HAP-1 (cell line): Measurements from ENCODE around the gene CDKAL1.
"Not testable (repeated sequence)": the region's sequence is repeated elsewhere in the genome, so short reads cannot be mapped to it uniquely, and the experiment has no call there.

Source experiments
- DNase-seq, 2 experiments: peaks; one replicate each; pipeline ENCODE4 v3.0.0-alpha.2; 2016 to 2020; ENCODE audit warnings: low spot score in 2 of 2
- H3K27me3 ChIP-seq: fragments of 250-450 bp; sonication (Bioruptor Pico); 2 replicates; pipeline ENCODE4 v1.5.1; 2020; ENCODE audit warnings: low read depth, mild to moderate bottlenecking, moderate library complexity
- H3K36me3 ChIP-seq: fragments of 250-450 bp; sonication (Bioruptor Pico); replicated peaks from 2 replicates; pipeline ENCODE4 v1.5.1; 2020; ENCODE audit warnings: mild to moderate bottlenecking
- H3K4me1 ChIP-seq: fragments of 250-450 bp; sonication (Bioruptor Pico); 2 replicates; pipeline ENCODE4 v1.5.1; 2020; ENCODE audit warnings: mild to moderate bottlenecking
- H3K4me3 ChIP-seq: fragments of 250-450 bp; sonication (Bioruptor Pico); 2 replicates; pipeline ENCODE4 v1.5.1; 2020; ENCODE audit warnings: mild to moderate bottlenecking, moderate library complexity
- H3K9me3 ChIP-seq: fragments of 250-450 bp; sonication (Bioruptor Pico); 2 replicates; pipeline ENCODE4 v1.5.1; 2020; ENCODE audit warnings: mild to moderate bottlenecking, moderate library complexity
- in situ Hi-C: fragments of 300-500 bp; cut with MboI; formaldehyde crosslinking; loops from 3 replicates; pipeline ENCODE4 v1.14.3; 2020; ENCODE audit warnings: low sequenced_read_pairs, inconsistent platforms, mixed read lengths

The CDKAL1 gene

GRCh38 chr6:21045135-21045700 lies 511.0 kb downstream of the CDKAL1 start:
- Histone ChIP-seq H3K4me1 (no peaks in the 10 kb centered on the region; the same call in 1 of the 2 replicates), H3K27me3 (no peaks in the 10 kb centered on the region), H3K4me3 (no peak overlapping the region), H3K9me3 (no peaks in the 10 kb centered on the region), H3K36me3 (no peaks in the 10 kb centered on the region)
- DNase-seq = no peak
- in situ Hi-C loops = no loop called here

GRCh38 chr6:21046276-21046675 lies 512.0 kb downstream of the CDKAL1 start:
- DNase-seq = no peak
- H3K36me3 ChIP-seq = no peaks in the 10 kb centered on the region
- in situ Hi-C loops = no loop called here
- H3K27me3 ChIP-seq = no peaks in the 10 kb centered on the region
- H3K4me1 ChIP-seq = no peaks in the 10 kb centered on the region
- H3K4me3 ChIP-seq = no peak overlapping the region
- H3K9me3 ChIP-seq = no peaks in the 10 kb centered on the region

GRCh38 chr6:21048047-21048446 lies 513.8 kb downstream of the CDKAL1 start:
- Histone ChIP-seq H3K9me3 (no peaks in the 10 kb centered on the region), H3K27me3 (no peaks in the 10 kb centered on the region), H3K36me3 (no peaks in the 10 kb centered on the region), H3K4me1 (no peaks in the 10 kb centered on the region), H3K4me3 (no peak overlapping the region)
- DNase-seq = no peak
- in situ Hi-C loops = no loop called here

GRCh38 chr6:21049148-21049547 lies 514.9 kb downstream of the CDKAL1 start:
- in situ Hi-C loops = no loop called here
- no peak for DNase-seq
- H3K27me3 ChIP-seq = no peaks in the 10 kb centered on the region
- H3K36me3 ChIP-seq = no peaks in the 10 kb centered on the region
- H3K4me3 ChIP-seq = no peak overlapping the region
- H3K9me3 ChIP-seq = no peaks in the 10 kb centered on the region
- no peaks in the 10 kb centered on the region for H3K4me1 ChIP-seq

GRCh38 chr6:21049572-21049971 lies 515.3 kb downstream of the CDKAL1 start:
- H3K27me3 ChIP-seq = no peaks in the 10 kb centered on the region
- no peak for DNase-seq
- no peak overlapping the region for H3K4me3 ChIP-seq
- H3K36me3 ChIP-seq = no peaks in the 10 kb centered on the region
- in situ Hi-C loops = no loop called here
- H3K4me1 ChIP-seq = no peaks in the 10 kb centered on the region
- no peaks in the 10 kb centered on the region for H3K9me3 ChIP-seq

GRCh38 chr6:21050935-21051334 lies 516.7 kb downstream of the CDKAL1 start:
- Histone ChIP-seq H3K9me3 (no peaks in the 10 kb centered on the region), H3K36me3 (no peaks in the 10 kb centered on the region), H3K27me3 (no peaks in the 10 kb centered on the region), H3K4me1 (no peaks in the 10 kb centered on the region), H3K4me3 (no peak overlapping the region)
- in situ Hi-C loops = no loop called here
- no peak for DNase-seq

- no peaks in the 10 kb centered on the region for H3K36me3 ChIP-seq
- H3K4me1 ChIP-seq = no peaks in the 10 kb centered on the region
- no peak overlapping the region for H3K4me3 ChIP-seq
- H3K27me3 ChIP-seq = no peaks in the 10 kb centered on the region
- H3K9me3 ChIP-seq = no peaks in the 10 kb centered on the region
- in situ Hi-C loops = no loop called here
- no peak for DNase-seq
Observed at GRCh38 chr6:21051777-21052176, 517.5 kb downstream of the CDKAL1 start.

- H3K9me3 ChIP-seq = no peaks in the 10 kb centered on the region
- in situ Hi-C loops = no loop called here
- no peaks in the 10 kb centered on the region for H3K4me1 ChIP-seq
- no peaks in the 10 kb centered on the region for H3K36me3 ChIP-seq
- DNase-seq = no peak
- H3K4me3 ChIP-seq = no peak overlapping the region
- no peaks in the 10 kb centered on the region for H3K27me3 ChIP-seq
Observed at GRCh38 chr6:21053612-21054011, 519.4 kb downstream of the CDKAL1 start.

GRCh38 chr6:21055480-21055879 lies 521.2 kb downstream of the CDKAL1 start:
- DNase-seq, in situ Hi-C loops, H3K9me3 ChIP-seq: not testable (repeated sequence)

GRCh38 chr6:21061892-21062291 lies 527.6 kb downstream of the CDKAL1 start:
- Histone ChIP-seq H3K4me1 (no peaks in the 10 kb centered on the region), H3K36me3 (no peaks in the 10 kb centered on the region), H3K4me3 (no peak overlapping the region), H3K9me3 (peaks cover 4% of the 10 kb centered on the region; the same call in 1 of the 2 replicates), H3K27me3 (no peaks in the 10 kb centered on the region)
- DNase-seq = no peak
- in situ Hi-C loops = no loop called here

More at GRCh38 chr6:21055480-21055879, 521.2 kb downstream of the CDKAL1 start:
- H3K4me1 ChIP-seq, H3K36me3 ChIP-seq, H3K4me3 ChIP-seq, H3K27me3 ChIP-seq: not testable (repeated sequence)

GRCh38 chr6:21064756-21065340 lies 530.6 kb downstream of the CDKAL1 start:
- Histone ChIP-seq H3K27me3 (no peaks in the 10 kb centered on the region), H3K36me3 (no peaks in the 10 kb centered on the region), H3K4me1 (no peaks in the 10 kb centered on the region), H3K4me3 (no peak overlapping the region), H3K9me3 (peaks cover 4% of the 10 kb centered on the region; the same call in 1 of the 2 replicates)
- no peak for DNase-seq
- in situ Hi-C loops = no loop called here

GRCh38 chr6:21067521-21067920 lies 533.3 kb downstream of the CDKAL1 start:
- no peak overlapping the region for H3K4me3 ChIP-seq
- H3K27me3 ChIP-seq = no peaks in the 10 kb centered on the region
- H3K36me3 ChIP-seq = no peaks in the 10 kb centered on the region
- no peaks in the 10 kb centered on the region for H3K9me3 ChIP-seq
- H3K4me1 ChIP-seq = no peaks in the 10 kb centered on the region
- DNase-seq = no peak
- in situ Hi-C loops = no loop called here

- Histone ChIP-seq H3K36me3 (no peaks in the 10 kb centered on the region), H3K4me1 (no peaks in the 10 kb centered on the region), H3K27me3 (no peaks in the 10 kb centered on the region), H3K9me3 (no peaks in the 10 kb centered on the region), H3K4me3 (no peak overlapping the region)
- in situ Hi-C loops = no loop called here
- DNase-seq = no peak
Observed at GRCh38 chr6:21070620-21071019, 536.4 kb downstream of the CDKAL1 start.

- in situ Hi-C loops = no loop called here
Observed at GRCh38 chr6:21071780-21072468, 537.7 kb downstream of the CDKAL1 start.

More at GRCh38 chr6:21071780-21072468, 537.7 kb downstream of the CDKAL1 start:
- H3K4me1 ChIP-seq = no peaks in the 10 kb centered on the region
- no peak for DNase-seq
- no peak overlapping the region for H3K4me3 ChIP-seq
- H3K9me3 ChIP-seq = no peaks in the 10 kb centered on the region
- no peaks in the 10 kb centered on the region for H3K27me3 ChIP-seq
- H3K36me3 ChIP-seq = no peaks in the 10 kb centered on the region
